ENCODE results near the gene IL20RA. TPM values are rescaled to one million over a fixed set of nuclear protein-coding genes. Genes with fewer than 3 reads are reported as not detected.

IL20RA gene
- polyA plus RNA-seq, 1 donor (not counting 4 experiments of a cell fraction or from before 2014, with no cell fraction given) = 1.5 TPM

DNA sequence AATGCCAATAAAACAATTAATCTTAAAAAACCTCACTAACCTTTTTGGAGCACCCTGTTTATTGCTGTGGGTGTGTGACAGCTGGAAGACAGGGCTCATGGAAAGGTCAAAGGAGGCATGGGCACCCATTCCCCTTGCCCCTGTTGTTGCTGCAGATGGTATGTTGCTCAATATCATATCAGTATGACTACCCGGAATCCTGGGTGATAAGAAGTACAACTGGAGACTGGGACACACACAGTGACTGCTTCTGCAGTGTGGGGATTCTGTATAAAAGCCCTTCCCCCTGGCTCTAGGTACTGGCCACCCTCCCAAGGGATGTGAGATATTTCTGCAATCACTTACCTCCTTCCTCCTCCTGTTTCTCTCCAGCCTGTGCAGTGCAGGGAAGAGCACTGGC lies 47.3 kb upstream of the IL20RA start:
- Histone ChIP-seq H3K4me1 (ENCODE audit: control insufficient read depth, extremely low read depth, insufficient read depth, low read length) (peaks cover 3% of the 10 kb centered on the region), H3K36me3 (ENCODE audit: control insufficient read depth in 2 of 2, extremely low read depth in 1 of 2, insufficient read depth in 2 of 2, low read length in 2 of 2) (no peaks in the 10 kb centered on the region), H3K9ac (ENCODE audit: control insufficient read depth, extremely low read depth, insufficient read depth, low read length) (no peak overlapping the region), H3K4me3 (ENCODE audit: control insufficient read depth in 2 of 3, extremely low read depth in 1 of 3, insufficient read depth in 2 of 3, low read depth in 1 of 3, low read length in 3 of 3) (no peak overlapping the region), H3K27me3 (ENCODE audit: control insufficient read depth, extremely low read depth, insufficient read depth, low read length) (no peaks in the 10 kb centered on the region), H3K9me1 (ENCODE audit: control insufficient read depth, extremely low read depth, insufficient read depth, low read length) (no peaks in the 10 kb centered on the region), H3K9me3 (ENCODE audit: control insufficient read depth, low read depth, low read length) (no peaks in the 10 kb centered on the region), H2AFZ (ENCODE audit: control insufficient read depth, low read length) (no peak overlapping the region), H3K79me2 (ENCODE audit: control insufficient read depth, insufficient read depth, low read length) (no peaks in the 10 kb centered on the region), H3K4me2 (ENCODE audit: control insufficient read depth, extremely low read depth, insufficient read depth, low read depth, low read length) (no peak overlapping the region), H3K27ac (ENCODE audit: control insufficient read depth, insufficient read depth, low read length) (no peak overlapping the region), H4K20me1 (ENCODE audit: control insufficient read depth, extremely low read depth, insufficient read depth, low read length) (no peaks in the 10 kb centered on the region)
- dilution Hi-C loops (cut with MboI; ENCODE audit: extremely low pct_ligation_motif_present, low sequenced_read_pairs) = no loop called here
- TF ChIP-seq, protein P1, sequence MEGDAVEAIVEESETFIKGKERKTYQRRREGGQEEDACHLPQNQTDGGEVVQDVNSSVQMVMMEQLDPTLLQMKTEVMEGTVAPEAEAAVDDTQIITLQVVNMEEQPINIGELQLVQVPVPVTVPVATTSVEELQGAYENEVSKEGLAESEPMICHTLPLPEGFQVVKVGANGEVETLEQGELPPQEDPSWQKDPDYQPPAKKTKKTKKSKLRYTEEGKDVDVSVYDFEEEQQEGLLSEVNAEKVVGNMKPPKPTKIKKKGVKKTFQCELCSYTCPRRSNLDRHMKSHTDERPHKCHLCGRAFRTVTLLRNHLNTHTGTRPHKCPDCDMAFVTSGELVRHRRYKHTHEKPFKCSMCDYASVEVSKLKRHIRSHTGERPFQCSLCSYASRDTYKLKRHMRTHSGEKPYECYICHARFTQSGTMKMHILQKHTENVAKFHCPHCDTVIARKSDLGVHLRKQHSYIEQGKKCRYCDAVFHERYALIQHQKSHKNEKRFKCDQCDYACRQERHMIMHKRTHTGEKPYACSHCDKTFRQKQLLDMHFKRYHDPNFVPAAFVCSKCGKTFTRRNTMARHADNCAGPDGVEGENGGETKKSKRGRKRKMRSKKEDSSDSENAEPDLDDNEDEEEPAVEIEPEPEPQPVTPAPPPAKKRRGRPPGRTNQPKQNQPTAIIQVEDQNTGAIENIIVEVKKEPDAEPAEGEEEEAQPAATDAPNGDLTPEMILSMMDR (optimal IDR thresholded peaks at IDR 0.05 in 1 of 3, IDR thresholded peaks at IDR 0.05 in 1 of 3, conservative IDR thresholded peaks at IDR 0.05 in 1 of 3; ENCODE audit: extremely low read depth in 1 of 3, insufficient read depth in 2 of 3, low read length in 3 of 3) = no peak
- TF ChIP-seq EZH2 (IDR thresholded peaks at IDR 0.05; ENCODE audit: low read length) = no peak
- DNase-seq (ENCODE audit: low read depth, low spot score) = no peak
- no peak for FAIRE-seq

DNA sequence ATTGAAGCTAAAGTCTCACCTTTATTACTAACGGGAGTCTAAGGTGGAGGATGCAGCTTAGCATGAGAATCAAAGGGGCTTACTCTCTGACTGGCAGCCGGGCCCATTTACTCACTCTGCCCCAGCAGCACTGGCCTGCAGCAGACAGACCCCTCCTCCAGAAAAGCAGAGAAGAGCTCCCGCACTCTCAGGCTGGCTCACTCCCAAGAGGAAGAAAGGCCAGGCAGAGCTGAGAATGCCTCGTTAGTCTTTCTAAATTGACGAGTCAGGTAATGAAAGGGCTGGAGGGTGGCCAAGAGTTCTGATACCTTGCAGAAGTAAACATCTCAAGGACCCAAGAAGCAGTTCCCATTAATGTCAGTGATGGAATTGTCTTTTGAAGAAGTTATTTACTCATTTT lies 44.5 kb upstream of the IL20RA start:
- no peak for TF ChIP-seq EZH2 (IDR thresholded peaks at IDR 0.05; ENCODE audit: low read length)
- TF ChIP-seq, protein P1 (optimal IDR thresholded peaks at IDR 0.05 in 1 of 3, IDR thresholded peaks at IDR 0.05 in 1 of 3, conservative IDR thresholded peaks at IDR 0.05 in 1 of 3; ENCODE audit: extremely low read depth in 1 of 3, insufficient read depth in 2 of 3, low read length in 3 of 3) = no peak
- no peak overlapping the region for H3K4me2 ChIP-seq (ENCODE audit: control insufficient read depth, extremely low read depth, insufficient read depth, low read depth, low read length)
- H3K27ac ChIP-seq (ENCODE audit: control insufficient read depth, insufficient read depth, low read length) = no peak overlapping the region
- no peaks in the 10 kb centered on the region for H3K9me1 ChIP-seq (ENCODE audit: control insufficient read depth, extremely low read depth, insufficient read depth, low read length)
- dilution Hi-C loops (cut with MboI; ENCODE audit: extremely low pct_ligation_motif_present, low sequenced_read_pairs) = no loop called here
- no peaks in the 10 kb centered on the region for H3K9me3 ChIP-seq (ENCODE audit: control insufficient read depth, low read depth, low read length)
- H3K27me3 ChIP-seq (ENCODE audit: control insufficient read depth, extremely low read depth, insufficient read depth, low read length) = no peaks in the 10 kb centered on the region
- H3K4me1 ChIP-seq (ENCODE audit: control insufficient read depth, extremely low read depth, insufficient read depth, low read length) = peaks cover 3% of the 10 kb centered on the region
- H3K36me3 ChIP-seq (ENCODE audit: control insufficient read depth in 2 of 2, extremely low read depth in 1 of 2, insufficient read depth in 2 of 2, low read length in 2 of 2) = no peaks in the 10 kb centered on the region
- H2AFZ ChIP-seq (ENCODE audit: control insufficient read depth, low read length) = no peak overlapping the region
- FAIRE-seq (no peak), DNase-seq (ENCODE audit: low read depth, low spot score) (no peak)
- H3K9ac ChIP-seq (ENCODE audit: control insufficient read depth, extremely low read depth, insufficient read depth, low read length) = no peak overlapping the region
- H4K20me1 ChIP-seq (ENCODE audit: control insufficient read depth, extremely low read depth, insufficient read depth, low read length) = no peaks in the 10 kb centered on the region
- no peak overlapping the region for H3K4me3 ChIP-seq (ENCODE audit: control insufficient read depth in 2 of 3, extremely low read depth in 1 of 3, insufficient read depth in 2 of 3, low read depth in 1 of 3, low read length in 3 of 3)
- no peaks in the 10 kb centered on the region for H3K79me2 ChIP-seq (ENCODE audit: control insufficient read depth, insufficient read depth, low read length)
